ENCODE data around the gene KLF16.

DNA sequence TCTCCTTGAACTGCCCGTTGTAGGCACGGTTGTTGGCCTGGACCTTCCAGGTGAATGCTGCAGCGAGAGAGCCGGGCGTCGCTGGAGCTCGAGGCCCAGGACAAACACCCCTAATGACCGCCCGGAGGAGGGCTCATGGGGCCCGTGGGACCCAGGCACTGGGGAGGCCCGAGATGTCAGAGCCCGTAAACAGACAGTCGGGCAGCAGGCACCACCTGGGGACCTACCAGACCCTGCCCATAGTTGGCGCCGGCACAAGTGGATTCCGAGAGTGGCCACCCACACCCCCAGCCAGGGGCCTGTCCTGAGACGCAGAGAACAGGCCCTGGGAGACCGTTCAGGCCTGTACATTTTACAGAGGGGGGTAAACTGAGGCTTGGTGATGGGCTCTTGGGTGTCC, 53.7 kb downstream of the KLF16 start:
- no peak for TF ChIP-seq GATA2 (IDR thresholded peaks at IDR 0.05; ENCODE audit: low read depth, low read length)
- no peak for TF ChIP-seq GATA3 (IDR thresholded peaks at IDR 0.05; ENCODE audit: low read depth, low read length)
